ENCODE data around the gene GPR89B. TPM values are rescaled to one million over a fixed set of nuclear protein-coding genes. Genes with fewer than 3 reads are reported as not detected.
"Not testable (repeated sequence)": the region's sequence is repeated elsewhere in the genome, so short reads cannot be mapped to it uniquely, and the experiment has no call there.

GPR89B gene
- total and polyA plus RNA-seq, 9 of the 15 experiments (the other 6 are each of a cell fraction or from before 2014, with no cell fraction given): 9.3 to 39.3 (median 19.6) TPM

DNA sequence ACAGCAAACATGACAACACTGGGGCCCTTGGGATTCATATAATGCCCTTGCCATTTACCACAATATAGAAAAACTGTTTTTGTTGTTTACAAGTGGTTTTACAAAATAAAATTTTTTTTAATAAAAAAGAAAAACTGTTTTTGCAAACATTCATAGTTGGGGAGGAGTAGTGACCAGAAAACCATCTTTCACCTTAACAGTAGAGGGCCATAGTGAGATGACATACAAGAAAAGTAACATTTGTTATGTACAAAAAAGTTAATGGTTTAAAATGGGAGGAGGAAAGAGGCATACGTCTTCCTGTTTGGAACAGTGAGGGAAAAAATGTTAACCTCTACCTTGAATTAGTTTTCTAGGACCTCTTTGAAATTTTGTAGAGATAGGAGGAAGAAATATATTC, 30.7 kb downstream of the GPR89B start:
- in situ Hi-C loops (cut with MboI); BruUV-seq (replicated peaks); H3K36me3 ChIP-seq (ENCODE audit: control insufficient read depth, insufficient read depth, low read length); H3K4me3 ChIP-seq; H3K27me3 ChIP-seq (ENCODE audit: control insufficient read depth in 2 of 2, insufficient read depth in 2 of 2, low read length in 2 of 2); H3K27ac ChIP-seq (ENCODE audit: extremely low read depth, low read depth, low read length); H3K9me3 ChIP-seq (replicated peaks; ENCODE audit: control insufficient read depth, insufficient read depth, low read depth, low read length); H3K9ac ChIP-seq (ENCODE audit: insufficient read depth in 1 of 2, low read depth in 2 of 2, low read length in 2 of 2); H4K20me1 ChIP-seq (replicated peaks; ENCODE audit: control insufficient read depth, insufficient read depth, low read length); H3K4me2 ChIP-seq (ENCODE audit: insufficient read depth, low read length); POLR2A ChIA-PET; ATAC-seq; DNase-seq (ENCODE audit: extremely low read depth in 1 of 4, low spot score in 3 of 4); H3K4me1 ChIP-seq (replicated peaks in 1 of 2; ENCODE audit: control insufficient read depth in 2 of 2, insufficient read depth in 2 of 2, low read length in 2 of 2); FAIRE-seq; H3K9me1 ChIP-seq (ENCODE audit: control insufficient read depth, insufficient read depth, low read length); H3K79me2 ChIP-seq (ENCODE audit: control insufficient read depth, insufficient read depth, low read length); CTCF ChIA-PET (ENCODE audit: low intra/inter-chr PET ratio); H2AFZ ChIP-seq (ENCODE audit: low read depth, low read length); intact Hi-C loops (cut with micrococcal nuclease): not testable (repeated sequence)
- 0 out of 2 replicates have a peak, but pooled peaks have one; percentile 17 for TF ChIP-seq ZNF507 (tag; conservative IDR thresholded peaks at IDR 0.05)
- WGBS (ENCODE audit: insufficient coverage, low coverage, missing lambda C conversion rate): 100% methylated on average over 1 of the region's 1 CpG

DNA sequence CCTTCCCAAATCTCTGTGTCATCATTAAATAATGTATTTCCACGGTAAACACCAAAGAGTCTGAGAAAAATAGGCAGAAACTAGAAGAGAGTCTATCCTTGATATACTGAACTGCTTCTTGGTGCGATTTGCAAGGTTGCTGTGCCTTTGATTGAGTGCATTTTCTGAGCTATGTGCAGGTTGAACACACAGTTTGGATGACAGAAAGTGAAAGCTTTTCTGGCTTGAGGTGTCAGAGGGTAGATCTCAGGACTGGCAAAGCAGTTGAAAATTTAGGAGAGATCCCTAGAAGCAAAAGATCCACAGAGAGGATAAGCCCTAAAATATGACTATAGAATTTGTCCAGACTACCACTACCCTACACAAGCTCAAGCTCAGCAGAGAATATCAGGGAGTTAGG, 31.5 kb downstream of the GPR89B start:
- DNase-seq (ENCODE audit: extremely low read depth in 1 of 4, low spot score in 3 of 4); CTCF ChIA-PET (ENCODE audit: low intra/inter-chr PET ratio); BruUV-seq (replicated peaks); ATAC-seq; intact Hi-C loops (cut with micrococcal nuclease); H2AFZ ChIP-seq (ENCODE audit: low read depth, low read length); H3K4me1 ChIP-seq (replicated peaks in 1 of 2; ENCODE audit: control insufficient read depth in 2 of 2, insufficient read depth in 2 of 2, low read length in 2 of 2); in situ Hi-C loops (cut with MboI); H3K9me1 ChIP-seq (ENCODE audit: control insufficient read depth, insufficient read depth, low read length); H3K4me3 ChIP-seq; H3K36me3 ChIP-seq (ENCODE audit: control insufficient read depth, insufficient read depth, low read length); POLR2A ChIA-PET; H3K27ac ChIP-seq (ENCODE audit: extremely low read depth, low read depth, low read length); FAIRE-seq; H3K9me3 ChIP-seq (replicated peaks; ENCODE audit: control insufficient read depth, insufficient read depth, low read depth, low read length); H3K4me2 ChIP-seq (ENCODE audit: insufficient read depth, low read length); H3K79me2 ChIP-seq (ENCODE audit: control insufficient read depth, insufficient read depth, low read length); H3K27me3 ChIP-seq (ENCODE audit: control insufficient read depth in 2 of 2, insufficient read depth in 2 of 2, low read length in 2 of 2); H3K9ac ChIP-seq (ENCODE audit: insufficient read depth in 1 of 2, low read depth in 2 of 2, low read length in 2 of 2); H4K20me1 ChIP-seq (replicated peaks; ENCODE audit: control insufficient read depth, insufficient read depth, low read length): not testable (repeated sequence)
- WGBS (ENCODE audit: insufficient coverage, low coverage, missing lambda C conversion rate): 97% methylated on average over 2 of the region's 2 CpGs

DNA sequence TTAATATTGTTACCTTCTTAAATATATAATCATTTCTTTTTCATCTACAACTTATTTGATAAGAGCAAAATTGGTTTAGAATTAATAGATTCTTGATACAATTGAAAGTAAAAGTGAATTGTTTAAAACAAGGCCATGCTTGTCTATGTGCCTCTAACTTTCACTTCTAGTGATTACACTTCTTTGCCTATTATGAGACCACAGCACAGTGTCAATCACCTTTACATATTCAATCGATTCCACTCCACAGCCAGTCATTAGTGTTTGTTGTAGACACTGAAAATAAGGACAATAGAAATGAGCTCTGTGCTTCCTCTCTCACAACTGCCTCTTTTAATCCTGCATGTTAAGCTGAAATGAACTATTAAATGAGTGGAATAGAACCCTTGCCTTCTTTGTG, 36.4 kb downstream of the GPR89B start:
- H3K27ac ChIP-seq (ENCODE audit: extremely low read depth, low read depth, low read length); H3K9me1 ChIP-seq (ENCODE audit: control insufficient read depth, insufficient read depth, low read length); FAIRE-seq; H3K9me3 ChIP-seq (replicated peaks; ENCODE audit: control insufficient read depth, insufficient read depth, low read depth, low read length); POLR2A ChIA-PET; in situ Hi-C loops (cut with MboI); H3K36me3 ChIP-seq (ENCODE audit: control insufficient read depth, insufficient read depth, low read length); ATAC-seq; H2AFZ ChIP-seq (ENCODE audit: low read depth, low read length); intact Hi-C loops (cut with micrococcal nuclease); BruUV-seq (replicated peaks); H3K4me2 ChIP-seq (ENCODE audit: insufficient read depth, low read length); H3K79me2 ChIP-seq (ENCODE audit: control insufficient read depth, insufficient read depth, low read length); H3K9ac ChIP-seq (ENCODE audit: insufficient read depth in 1 of 2, low read depth in 2 of 2, low read length in 2 of 2); H4K20me1 ChIP-seq (replicated peaks; ENCODE audit: control insufficient read depth, insufficient read depth, low read length); DNase-seq (ENCODE audit: extremely low read depth in 1 of 4, low spot score in 3 of 4); H3K27me3 ChIP-seq (ENCODE audit: control insufficient read depth in 2 of 2, insufficient read depth in 2 of 2, low read length in 2 of 2); CTCF ChIA-PET (ENCODE audit: low intra/inter-chr PET ratio); H3K4me1 ChIP-seq (replicated peaks in 1 of 2; ENCODE audit: control insufficient read depth in 2 of 2, insufficient read depth in 2 of 2, low read length in 2 of 2); H3K4me3 ChIP-seq: not testable (repeated sequence)
- no CpG with 5 or more reads among the region's 1 CpG for WGBS (ENCODE audit: insufficient coverage, low coverage, missing lambda C conversion rate)

DNA sequence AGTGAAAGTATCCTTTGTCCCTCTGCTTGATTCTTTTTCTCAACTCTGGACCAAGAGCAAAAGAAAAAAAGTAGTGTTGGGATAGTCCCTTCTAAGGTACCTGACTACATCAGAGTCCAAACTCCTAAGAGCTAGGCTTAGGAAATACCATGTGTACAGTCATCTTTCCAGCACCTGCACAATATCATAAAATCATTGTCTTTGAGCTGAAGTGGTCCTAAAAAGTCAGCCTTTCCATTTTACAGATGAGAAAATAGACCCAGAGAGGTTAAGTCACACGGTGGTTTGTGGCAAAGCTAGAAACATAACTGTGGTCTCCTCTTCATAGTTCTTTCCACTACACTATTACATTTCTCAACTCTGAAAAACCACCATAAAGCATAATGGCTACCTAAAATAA, 38.4 kb downstream of the GPR89B start:
- FAIRE-seq; POLR2A ChIA-PET; H3K27ac ChIP-seq (ENCODE audit: extremely low read depth, low read depth, low read length); H3K36me3 ChIP-seq (ENCODE audit: control insufficient read depth, insufficient read depth, low read length); DNase-seq (ENCODE audit: extremely low read depth in 1 of 4, low spot score in 3 of 4); H3K9ac ChIP-seq (ENCODE audit: insufficient read depth in 1 of 2, low read depth in 2 of 2, low read length in 2 of 2); H3K27me3 ChIP-seq (ENCODE audit: control insufficient read depth in 2 of 2, insufficient read depth in 2 of 2, low read length in 2 of 2); H3K4me2 ChIP-seq (ENCODE audit: insufficient read depth, low read length); BruUV-seq (replicated peaks); H2AFZ ChIP-seq (ENCODE audit: low read depth, low read length); H3K4me1 ChIP-seq (replicated peaks in 1 of 2; ENCODE audit: control insufficient read depth in 2 of 2, insufficient read depth in 2 of 2, low read length in 2 of 2); H3K79me2 ChIP-seq (ENCODE audit: control insufficient read depth, insufficient read depth, low read length); intact Hi-C loops (cut with micrococcal nuclease); CTCF ChIA-PET (ENCODE audit: low intra/inter-chr PET ratio); H4K20me1 ChIP-seq (replicated peaks; ENCODE audit: control insufficient read depth, insufficient read depth, low read length); in situ Hi-C loops (cut with MboI); H3K4me3 ChIP-seq; ATAC-seq; H3K9me1 ChIP-seq (ENCODE audit: control insufficient read depth, insufficient read depth, low read length); H3K9me3 ChIP-seq (replicated peaks; ENCODE audit: control insufficient read depth, insufficient read depth, low read depth, low read length): not testable (repeated sequence)
- WGBS (ENCODE audit: insufficient coverage, low coverage, missing lambda C conversion rate): no CpG with 5 or more reads among the region's 1 CpG

Data from K562 (cell line).